ENCODE measurements around the gene TRPC5OS.

DNA sequence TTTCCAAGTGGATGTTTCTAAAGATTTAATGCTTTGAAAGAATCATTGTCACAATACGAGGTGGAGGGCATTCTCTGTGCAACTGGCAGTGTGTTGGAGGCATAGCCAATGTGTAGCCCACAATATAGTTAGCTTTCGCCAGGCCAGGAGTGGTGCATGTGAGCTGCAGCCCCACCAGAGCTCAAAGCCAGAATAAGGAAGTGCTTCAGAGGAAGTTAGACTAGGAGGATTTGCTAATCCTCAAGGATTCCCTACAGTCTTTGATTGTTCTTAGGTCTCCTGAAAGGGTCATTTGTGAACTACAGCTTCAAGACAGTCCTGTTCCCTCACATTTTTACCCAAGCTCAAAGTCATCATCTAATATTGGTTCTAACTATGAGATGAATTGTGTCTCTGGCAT, 16.4 kb downstream of the TRPC5OS start:
- TF ChIP-seq EZH2 (IDR thresholded peaks at IDR 0.05; ENCODE audit: low read length, missing control alignments) = no peak
- TF ChIP-seq, protein P1, sequence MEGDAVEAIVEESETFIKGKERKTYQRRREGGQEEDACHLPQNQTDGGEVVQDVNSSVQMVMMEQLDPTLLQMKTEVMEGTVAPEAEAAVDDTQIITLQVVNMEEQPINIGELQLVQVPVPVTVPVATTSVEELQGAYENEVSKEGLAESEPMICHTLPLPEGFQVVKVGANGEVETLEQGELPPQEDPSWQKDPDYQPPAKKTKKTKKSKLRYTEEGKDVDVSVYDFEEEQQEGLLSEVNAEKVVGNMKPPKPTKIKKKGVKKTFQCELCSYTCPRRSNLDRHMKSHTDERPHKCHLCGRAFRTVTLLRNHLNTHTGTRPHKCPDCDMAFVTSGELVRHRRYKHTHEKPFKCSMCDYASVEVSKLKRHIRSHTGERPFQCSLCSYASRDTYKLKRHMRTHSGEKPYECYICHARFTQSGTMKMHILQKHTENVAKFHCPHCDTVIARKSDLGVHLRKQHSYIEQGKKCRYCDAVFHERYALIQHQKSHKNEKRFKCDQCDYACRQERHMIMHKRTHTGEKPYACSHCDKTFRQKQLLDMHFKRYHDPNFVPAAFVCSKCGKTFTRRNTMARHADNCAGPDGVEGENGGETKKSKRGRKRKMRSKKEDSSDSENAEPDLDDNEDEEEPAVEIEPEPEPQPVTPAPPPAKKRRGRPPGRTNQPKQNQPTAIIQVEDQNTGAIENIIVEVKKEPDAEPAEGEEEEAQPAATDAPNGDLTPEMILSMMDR (conservative IDR thresholded peaks at IDR 0.05 in 1 of 2, IDR thresholded peaks at IDR 0.05 in 1 of 2; ENCODE audit: low read depth in 1 of 2, low read length in 2 of 2) = no peak
